DOHH2 (cell line): ENCODE results near the gene BAIAP2.

Source experiments
- H3F3A ChIP-seq: fragments of 200-600 bp; sonication (generic), shearing (Covaris generic); 2 replicates; pipeline ENCODE4 v1.6.0; 2016; ENCODE audit warnings: antibody characterized with exemption, mild to moderate bottlenecking; ENCODE audit not compliant: control insufficient read depth, insufficient read depth
- H3K27ac ChIP-seq: fragments of 200-600 bp; sonication (generic); 2 replicates; pipeline ENCODE4 v1.5.1; 2014; ENCODE audit warnings: low read depth, mild to moderate bottlenecking, low read length, moderate library complexity
- H3K27me3 ChIP-seq: fragments of 200-600 bp; sonication (generic); 2 replicates; pipeline ENCODE4 v1.6.1; 2014; ENCODE audit warnings: mild to moderate bottlenecking, low read length, mixed read lengths; ENCODE audit not compliant: control insufficient read depth
- H3K36me3 ChIP-seq: fragments of 200-600 bp; sonication (generic); 2 replicates; pipeline ENCODE4 v1.6.1; 2014; ENCODE audit warnings: mild to moderate bottlenecking, low read length, moderate library complexity, mixed read lengths; ENCODE audit not compliant: control insufficient read depth
- H3K4me1 ChIP-seq: fragments of 200-600 bp; sonication (generic); 2 replicates; pipeline ENCODE4 v1.6.1; 2014; ENCODE audit warnings: mild to moderate bottlenecking, low read length, mixed read lengths; ENCODE audit not compliant: control insufficient read depth
- H3K4me2 ChIP-seq: fragments of 200-600 bp; sonication (generic); 2 replicates; pipeline ENCODE4 v1.6.0; 2014; ENCODE audit warnings: mild to moderate bottlenecking, low read length, moderate library complexity
- H3K4me3 ChIP-seq: fragments of 200-600 bp; sonication (generic); 2 replicates; pipeline ENCODE4 v1.5.1; 2014; ENCODE audit warnings: mild to moderate bottlenecking, low read length, mixed read lengths
- H3K79me2 ChIP-seq: fragments of 200-600 bp; sonication (generic); 2 replicates; pipeline ENCODE4 v1.6.1; 2014; ENCODE audit warnings: mild to moderate bottlenecking, low read length, mixed read lengths; ENCODE audit not compliant: control insufficient read depth
- H3K9me2 ChIP-seq: fragments of 200-600 bp; sonication (generic); replicated peaks from 2 replicates; pipeline ENCODE4 v1.6.1; 2014; ENCODE audit warnings: mild to moderate bottlenecking, low read length, mixed read lengths; ENCODE audit not compliant: control insufficient read depth
- H3K9me3 ChIP-seq: fragments of 200-600 bp; sonication (generic); 2 replicates; pipeline ENCODE4 v1.6.1; 2014; ENCODE audit warnings: antibody characterized with exemption, low read length, mixed read lengths; ENCODE audit not compliant: control insufficient read depth, insufficient read depth
- H4K20me1 ChIP-seq: fragments of 200-600 bp; sonication (generic); 2 replicates; pipeline ENCODE4 v1.6.0; 2014; ENCODE audit warnings: low read depth, mild to moderate bottlenecking, antibody characterized with exemption, low read length, moderate library complexity; ENCODE audit not compliant: control insufficient read depth, insufficient read depth
- EZH2phosphoT487 ChIP-seq: fragments of 200-600 bp; sonication (generic); IDR thresholded peaks from 2 replicates; pipeline ENCODE4 v1.6.1; 2017; ENCODE audit warnings: borderline replicate concordance, mild to moderate bottlenecking, antibody characterized with exemption, low read length, moderate library complexity, mixed read lengths
- TF ChIP-seq, protein P1 (sequence below): fragments of 200-600 bp; sonication (generic); IDR thresholded peaks from one replicate; pipeline ENCODE4 v1.5.1; 2014; ENCODE audit warnings: antibody characterized with exemption, mild to moderate bottlenecking, low read depth, low read length; ENCODE audit not compliant: poor library complexity, severe bottlenecking

BAIAP2 gene

DNA sequence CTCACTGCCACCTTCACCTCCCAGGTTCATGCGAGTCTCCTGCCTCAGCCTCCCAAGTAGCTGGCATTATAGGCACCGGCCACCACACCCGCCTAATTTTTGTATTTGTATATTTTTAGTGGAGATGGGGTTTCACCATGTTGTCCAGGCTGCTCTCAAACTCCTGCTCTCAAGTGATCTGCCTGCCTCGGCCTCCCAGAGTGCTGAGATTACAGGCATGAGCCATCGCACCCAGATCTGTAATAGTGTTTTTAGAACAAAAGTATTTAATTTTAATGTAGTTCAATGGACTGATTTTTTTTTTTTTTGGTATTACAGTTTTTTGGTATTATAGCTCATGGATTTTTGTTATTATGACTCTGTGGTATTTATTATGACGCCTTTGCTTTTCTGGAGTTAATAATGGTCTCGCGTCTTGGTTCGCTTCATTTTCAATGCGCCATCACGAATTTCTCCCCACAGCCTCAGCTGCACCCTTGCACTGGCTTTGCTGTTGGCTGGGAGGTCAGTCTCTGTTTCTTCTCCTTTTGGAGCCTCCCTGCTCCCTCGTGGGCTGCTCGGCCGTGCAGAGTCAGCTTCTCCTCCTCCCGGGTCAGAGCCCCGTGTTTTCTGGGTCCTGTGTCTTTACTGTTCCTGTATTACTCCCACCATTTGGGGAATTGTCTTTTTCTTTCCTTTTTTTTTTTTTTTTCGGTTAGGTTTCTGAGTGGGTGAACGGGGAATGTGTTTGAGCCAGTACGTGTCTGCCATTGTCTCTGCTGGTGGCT is 27.2 kb downstream of the BAIAP2 start:
- Histone ChIP-seq H3K9me2 (no peaks in the 10 kb centered on the region), H3K27me3 (no peaks in the 10 kb centered on the region), H3K9me3 (no peaks in the 10 kb centered on the region), H3K36me3 (no peaks in the 10 kb centered on the region), H3K4me3 (no peak overlapping the region), H3K27ac (no peak overlapping the region), H3K79me2 (no peaks in the 10 kb centered on the region), H4K20me1 (no peaks in the 10 kb centered on the region), H3K4me1 (no peaks in the 10 kb centered on the region), H3K4me2 (no peak overlapping the region), H3F3A (no peaks in the 10 kb centered on the region)
- TF ChIP-seq EZH2phosphoT487, result no peak
- TF ChIP-seq, protein P1, sequence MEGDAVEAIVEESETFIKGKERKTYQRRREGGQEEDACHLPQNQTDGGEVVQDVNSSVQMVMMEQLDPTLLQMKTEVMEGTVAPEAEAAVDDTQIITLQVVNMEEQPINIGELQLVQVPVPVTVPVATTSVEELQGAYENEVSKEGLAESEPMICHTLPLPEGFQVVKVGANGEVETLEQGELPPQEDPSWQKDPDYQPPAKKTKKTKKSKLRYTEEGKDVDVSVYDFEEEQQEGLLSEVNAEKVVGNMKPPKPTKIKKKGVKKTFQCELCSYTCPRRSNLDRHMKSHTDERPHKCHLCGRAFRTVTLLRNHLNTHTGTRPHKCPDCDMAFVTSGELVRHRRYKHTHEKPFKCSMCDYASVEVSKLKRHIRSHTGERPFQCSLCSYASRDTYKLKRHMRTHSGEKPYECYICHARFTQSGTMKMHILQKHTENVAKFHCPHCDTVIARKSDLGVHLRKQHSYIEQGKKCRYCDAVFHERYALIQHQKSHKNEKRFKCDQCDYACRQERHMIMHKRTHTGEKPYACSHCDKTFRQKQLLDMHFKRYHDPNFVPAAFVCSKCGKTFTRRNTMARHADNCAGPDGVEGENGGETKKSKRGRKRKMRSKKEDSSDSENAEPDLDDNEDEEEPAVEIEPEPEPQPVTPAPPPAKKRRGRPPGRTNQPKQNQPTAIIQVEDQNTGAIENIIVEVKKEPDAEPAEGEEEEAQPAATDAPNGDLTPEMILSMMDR, result no peak

DNA sequence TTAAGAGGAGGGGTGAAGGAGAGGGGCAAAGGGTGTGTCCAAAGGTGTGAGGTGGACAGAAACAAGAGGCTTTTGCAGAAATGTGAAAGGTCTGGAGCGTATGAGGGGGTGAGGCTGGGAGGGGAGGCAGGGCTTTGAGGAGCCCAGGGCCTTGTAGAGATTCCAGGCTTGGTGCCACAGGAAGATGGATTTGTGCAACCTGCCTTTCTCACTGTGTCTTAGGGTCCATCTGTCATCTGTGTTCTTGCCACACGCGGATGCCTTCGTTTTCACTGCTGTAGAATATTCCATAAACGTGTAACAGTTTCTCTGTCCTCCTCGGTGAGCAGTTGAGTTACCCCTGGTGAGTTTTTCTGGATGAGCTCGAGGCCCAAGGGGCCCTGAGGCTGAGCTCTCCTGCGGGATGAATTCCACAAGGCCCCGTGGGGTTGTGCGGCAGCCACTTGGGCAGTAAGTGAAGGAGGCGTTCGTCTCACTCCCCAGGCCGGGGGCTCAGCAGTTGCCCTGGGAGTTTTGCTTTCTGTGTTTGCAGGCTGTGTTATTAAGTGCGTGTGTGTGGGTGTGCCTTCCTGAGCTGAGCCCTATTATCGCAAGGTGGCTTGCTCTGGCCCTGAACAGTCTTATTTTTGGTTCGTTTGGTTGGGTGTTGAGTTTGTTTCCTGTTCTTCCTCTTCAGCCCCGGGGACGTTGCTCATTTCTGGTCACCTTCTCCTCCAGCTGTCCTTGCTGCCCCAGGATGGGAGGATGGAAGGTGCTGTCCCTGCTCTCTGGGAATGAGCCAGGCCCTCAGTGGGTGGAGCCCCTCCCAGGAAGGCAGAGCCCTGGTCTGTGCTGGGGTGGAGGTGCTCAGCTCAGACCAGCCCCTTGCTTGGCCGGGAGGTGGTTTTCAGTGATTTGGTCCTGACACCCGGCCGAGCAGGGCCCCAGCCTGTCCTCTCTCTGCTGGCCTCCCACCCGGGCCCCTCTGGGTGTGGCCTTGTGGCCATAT is 28.4 kb downstream of the BAIAP2 start:
- Histone ChIP-seq H3K4me2 (no peak overlapping the region), H3K9me2 (no peaks in the 10 kb centered on the region), H3K27ac (no peak overlapping the region), H3F3A (no peaks in the 10 kb centered on the region), H3K4me3 (no peak overlapping the region), H3K4me1 (no peaks in the 10 kb centered on the region), H3K9me3 (no peaks in the 10 kb centered on the region), H3K79me2 (no peaks in the 10 kb centered on the region), H3K27me3 (no peaks in the 10 kb centered on the region), H3K36me3 (no peaks in the 10 kb centered on the region), H4K20me1 (no peaks in the 10 kb centered on the region)
- TF ChIP-seq, protein P1, result no peak
- no peak for TF ChIP-seq EZH2phosphoT487

DNA sequence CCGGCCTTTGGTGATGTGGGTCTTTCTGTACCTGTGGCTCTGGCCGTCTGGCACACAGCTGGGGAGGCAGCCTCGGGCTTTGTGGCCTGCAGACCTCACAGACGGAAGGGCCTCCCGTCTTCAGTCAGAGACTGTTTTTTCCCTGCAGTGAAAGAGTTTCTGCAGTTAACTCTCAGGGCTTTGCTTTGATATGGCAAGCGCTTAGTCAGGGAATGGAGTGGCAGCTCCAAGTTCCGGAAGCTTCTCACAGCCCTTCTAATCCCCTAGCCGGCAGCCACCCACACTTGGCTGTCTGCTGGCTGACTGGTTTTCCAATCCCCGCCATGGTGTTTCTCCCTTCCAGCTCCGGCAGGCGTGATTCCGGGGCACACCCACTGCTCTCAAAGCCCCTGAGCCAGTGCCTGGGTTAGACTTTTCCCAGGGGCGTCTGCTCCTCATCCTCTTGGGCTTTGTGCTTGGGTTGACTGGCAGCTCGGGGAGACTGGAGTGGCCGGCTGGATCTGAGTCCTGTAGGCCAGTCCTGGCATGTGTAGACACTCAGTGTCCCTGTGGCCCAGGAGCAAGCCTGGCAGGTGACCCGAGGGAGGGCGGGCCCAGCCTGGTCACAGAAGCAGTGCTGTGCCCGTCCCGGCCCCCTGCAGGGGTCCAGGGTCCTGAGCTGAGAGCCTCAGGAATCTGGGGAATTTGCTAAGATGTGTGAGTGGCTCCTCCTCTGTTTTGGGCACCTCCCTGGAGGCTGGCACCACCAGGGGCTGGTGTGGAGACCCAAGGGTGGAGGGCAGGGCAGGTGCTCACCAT is 29.9 kb downstream of the BAIAP2 start:
- Histone ChIP-seq H3K36me3 (no peaks in the 10 kb centered on the region), H3K4me2 (no peak overlapping the region), H3K27ac (no peak overlapping the region), H3K4me1 (no peaks in the 10 kb centered on the region), H3K9me2 (no peaks in the 10 kb centered on the region), H3F3A (no peaks in the 10 kb centered on the region), H3K79me2 (no peaks in the 10 kb centered on the region), H3K9me3 (no peaks in the 10 kb centered on the region), H4K20me1 (no peaks in the 10 kb centered on the region), H3K27me3 (no peaks in the 10 kb centered on the region), H3K4me3 (no peak overlapping the region)
- TF ChIP-seq, protein P1, result no peak
- no peak for TF ChIP-seq EZH2phosphoT487
